HUES64 (cell line): ENCODE results near the gene DLG2.

Source experiments
- H3K27ac ChIP-seq: 2 replicates; pipeline ENCODE4 v1.7.0; 2013; ENCODE audit warnings: low read depth, low read length, inconsistent platforms
- H3K27me3 ChIP-seq: 2 replicates; pipeline ENCODE4 v1.6.1; 2013; ENCODE audit warnings: mild to moderate bottlenecking, low read length; ENCODE audit not compliant: insufficient read depth
- H3K36me3 ChIP-seq: 2 replicates; pipeline ENCODE4 v1.6.1; 2013; ENCODE audit warnings: mild to moderate bottlenecking, low read length; ENCODE audit not compliant: insufficient read depth
- H3K4me1 ChIP-seq: 2 replicates; pipeline ENCODE4 v1.6.1; 2013; ENCODE audit warnings: mild to moderate bottlenecking, low read length, moderate library complexity; ENCODE audit not compliant: insufficient read depth
- H3K4me3 ChIP-seq: 2 replicates; pipeline ENCODE4 v1.5.1; 2013; ENCODE audit warnings: mild to moderate bottlenecking, low read length, moderate library complexity
- H3K9ac ChIP-seq: 2 replicates; pipeline ENCODE4 v1.6.1; 2013; ENCODE audit warnings: mild to moderate bottlenecking, low read depth, low read length
- H3K9me3 ChIP-seq: 2 replicates; pipeline ENCODE4 v1.6.1; 2013; ENCODE audit warnings: low read depth, low read length; ENCODE audit not compliant: insufficient read depth
- WGBS: fragments of 150-250, 120-280 bp; methylation state at CpG from one replicate; pipeline ENCODE4 v1.1.7; 2013; ENCODE audit warnings: missing lambda C conversion rate; 5-methylcytosine and 5-hydroxymethylcytosine counted together

Gene DLG2

DNA sequence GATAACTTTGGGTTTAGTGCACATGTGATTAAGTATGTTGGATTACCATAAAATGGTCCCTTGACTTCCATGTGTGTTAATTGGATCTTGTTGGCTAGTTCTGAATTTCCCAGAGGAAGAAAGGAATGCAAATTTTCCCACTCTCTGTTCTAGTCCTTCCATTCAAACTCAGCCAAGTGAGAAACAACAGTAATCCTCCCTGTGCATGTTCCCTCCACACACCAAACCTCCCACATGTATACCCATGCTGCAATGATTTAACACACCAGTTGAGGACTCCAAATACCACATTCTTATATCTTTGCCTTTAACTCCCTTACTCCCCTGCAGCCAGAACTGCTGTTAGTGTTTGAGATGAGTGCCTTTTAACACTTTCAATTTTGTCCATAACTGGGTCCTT is 1158.9 kb downstream of the DLG2 start:
- no peak overlapping the region for H3K9ac ChIP-seq
- H3K36me3 ChIP-seq = no peaks in the 10 kb centered on the region
- H3K4me3 ChIP-seq = no peak overlapping the region
- no peak overlapping the region for H3K27ac ChIP-seq
- peaks cover 29% of the 10 kb centered on the region for H3K4me1 ChIP-seq
- no peaks in the 10 kb centered on the region for H3K27me3 ChIP-seq
- no peaks in the 10 kb centered on the region for H3K9me3 ChIP-seq

- Histone ChIP-seq H3K36me3 (no peaks in the 10 kb centered on the region), H3K27ac (no peak overlapping the region), H3K9ac (no peak overlapping the region), H3K4me1 (no peaks in the 10 kb centered on the region), H3K9me3 (no peaks in the 10 kb centered on the region), H3K4me3 (no peak overlapping the region), H3K27me3 (no peaks in the 10 kb centered on the region)
- WGBS = 94% methylated on average over 4 of the region's 4 CpGs
These were observed 1162.1 kb downstream of the DLG2 start for GRCh38 chr11:84465040-84465439.

- WGBS = 92% methylated on average over 3 of the region's 3 CpGs
These were observed 1171.5 kb downstream of the DLG2 start for GRCh38 chr11:84455691-84456090.

DNA sequence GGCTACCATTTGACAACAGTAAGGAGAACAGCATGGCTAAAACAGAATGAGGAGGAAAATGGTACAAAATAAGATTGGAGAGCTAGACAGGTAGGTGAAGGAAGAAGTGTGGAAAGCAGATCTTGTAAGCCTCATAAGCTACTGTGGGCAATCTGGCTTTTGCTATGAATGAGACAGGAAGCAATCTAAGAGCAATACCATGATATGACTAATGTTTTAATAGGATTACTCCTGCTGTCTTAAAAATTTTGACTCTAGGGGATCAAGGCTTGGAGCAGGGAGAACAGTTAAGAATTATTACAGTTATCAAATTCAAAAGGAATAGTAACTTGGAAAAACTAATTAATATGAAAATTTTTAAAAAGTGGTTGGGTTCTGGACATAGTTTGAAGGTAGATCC is 1174.9 kb downstream of the DLG2 start:
- no peaks in the 10 kb centered on the region for H3K27me3 ChIP-seq
- H3K36me3 ChIP-seq = no peaks in the 10 kb centered on the region
- H3K4me1 ChIP-seq = no peaks in the 10 kb centered on the region
- H3K9me3 ChIP-seq = no peaks in the 10 kb centered on the region
- H3K9ac ChIP-seq = no peak overlapping the region
- H3K4me3 ChIP-seq = no peak overlapping the region
- no peak overlapping the region for H3K27ac ChIP-seq

More at GRCh38 chr11:84455691-84456090, 1171.5 kb downstream of the DLG2 start:
- Histone ChIP-seq H3K36me3 (no peaks in the 10 kb centered on the region), H3K27ac (no peak overlapping the region), H3K4me1 (no peaks in the 10 kb centered on the region), H3K4me3 (no peak overlapping the region), H3K9ac (no peak overlapping the region), H3K27me3 (no peaks in the 10 kb centered on the region), H3K9me3 (no peaks in the 10 kb centered on the region)

GRCh38 chr11:84438565-84438964 is 1188.6 kb downstream of the DLG2 start:
- Histone ChIP-seq H3K27me3 (peaks cover 5% of the 10 kb centered on the region; the same call in 1 of the 2 replicates), H3K36me3 (no peaks in the 10 kb centered on the region), H3K9ac (no peak overlapping the region), H3K9me3 (no peaks in the 10 kb centered on the region), H3K4me1 (peaks cover 17% of the 10 kb centered on the region), H3K27ac (no peak overlapping the region), H3K4me3 (no peak overlapping the region)

DNA sequence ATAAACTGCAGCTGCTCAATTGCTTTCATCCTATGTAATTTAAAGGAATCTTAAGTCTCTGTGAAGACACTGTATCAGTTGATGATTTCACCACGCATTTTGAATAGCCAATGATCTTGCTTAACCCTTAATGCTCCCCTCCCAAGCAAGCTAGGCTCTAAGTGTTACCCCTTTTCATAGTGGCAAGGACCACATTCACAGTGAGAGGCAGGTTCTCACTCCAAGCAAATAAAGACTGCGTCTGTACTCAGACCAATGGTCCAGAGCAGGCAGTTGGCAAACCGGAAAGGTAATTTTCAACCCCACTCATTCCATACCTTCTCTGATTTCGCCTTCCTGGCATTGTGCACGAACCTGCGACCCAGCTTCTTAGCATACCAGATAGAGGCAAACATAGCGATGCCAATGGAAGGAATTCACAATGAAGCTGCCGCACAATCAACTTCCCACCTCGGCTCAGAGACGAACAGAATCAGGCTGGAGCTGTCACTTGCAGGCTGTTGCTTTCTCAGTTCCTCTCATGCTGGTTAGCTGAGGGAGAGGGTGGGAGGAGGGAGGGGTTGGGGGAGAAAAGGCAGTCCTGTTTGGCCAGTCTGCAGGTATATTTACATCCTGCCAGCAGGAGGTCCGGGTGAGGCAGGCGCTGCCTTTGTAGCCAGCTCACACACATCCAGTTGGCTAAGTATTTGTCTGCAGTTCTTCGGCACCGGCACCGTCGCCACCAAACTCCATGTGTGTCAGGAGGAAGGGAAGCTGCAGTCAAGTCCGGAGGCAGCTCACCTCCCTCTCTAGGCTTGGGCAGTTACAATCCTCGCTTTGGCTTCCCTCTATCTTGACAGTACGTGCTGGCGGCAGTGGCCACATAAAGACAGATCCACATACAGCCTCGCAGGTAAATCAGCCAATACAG is 1189.8 kb downstream of the DLG2 start:
- peaks cover 5% of the 10 kb centered on the region; the same call in 1 of the 2 replicates for H3K27me3 ChIP-seq
- no peaks in the 10 kb centered on the region for H3K36me3 ChIP-seq
- H3K9ac ChIP-seq = no peak overlapping the region; the same call in 1 of the 2 replicates
- 9% methylated on average over 21 of the region's 21 CpGs for WGBS
- peak overlapping the region; percentile 49 for H3K4me3 ChIP-seq
- no peaks in the 10 kb centered on the region for H3K9me3 ChIP-seq
- H3K27ac ChIP-seq = no peak overlapping the region; the same call in 1 of the 2 replicates
- peaks cover 17% of the 10 kb centered on the region for H3K4me1 ChIP-seq

GRCh38 chr11:84430661-84431060 is 1196.5 kb downstream of the DLG2 start:
- WGBS = 85% methylated on average over 2 of the region's 2 CpGs
- no peak overlapping the region for H3K9ac ChIP-seq
- peaks cover 8% of the 10 kb centered on the region for H3K4me1 ChIP-seq
- H3K27me3 ChIP-seq = no peaks in the 10 kb centered on the region
- H3K4me3 ChIP-seq = no peak overlapping the region
- no peak overlapping the region for H3K27ac ChIP-seq
- no peaks in the 10 kb centered on the region for H3K9me3 ChIP-seq
- H3K36me3 ChIP-seq = no peaks in the 10 kb centered on the region

DNA sequence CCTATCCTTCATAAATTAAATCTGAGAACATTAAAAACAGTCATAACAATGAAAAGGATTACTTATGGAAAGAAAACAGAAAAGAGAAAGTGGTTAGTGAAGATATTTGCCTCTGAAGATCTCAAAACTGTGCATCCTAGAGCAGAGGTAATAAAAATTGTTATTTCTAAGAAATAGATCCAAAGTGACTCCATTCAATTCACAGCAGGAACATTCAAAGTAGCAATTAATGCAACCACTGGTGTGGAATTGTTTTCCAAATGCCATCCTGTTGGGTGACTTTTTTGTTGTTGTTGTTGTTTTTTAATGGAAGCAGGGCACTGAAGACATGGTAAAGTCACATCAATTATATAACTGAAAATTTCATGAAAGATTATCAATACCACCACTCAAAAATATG is 1201.5 kb downstream of the DLG2 start:
- H3K9ac ChIP-seq = no peak overlapping the region
- H3K9me3 ChIP-seq = no peaks in the 10 kb centered on the region
- no peaks in the 10 kb centered on the region for H3K36me3 ChIP-seq
- H3K27ac ChIP-seq = no peak overlapping the region
- H3K27me3 ChIP-seq = no peaks in the 10 kb centered on the region
- no peak overlapping the region for H3K4me3 ChIP-seq
- H3K4me1 ChIP-seq = peaks cover 19% of the 10 kb centered on the region

GRCh38 chr11:84420271-84420670 is 1206.9 kb downstream of the DLG2 start:
- H3K9me3 ChIP-seq = no peaks in the 10 kb centered on the region
- no peak overlapping the region for H3K4me3 ChIP-seq
- H3K4me1 ChIP-seq = peaks cover 20% of the 10 kb centered on the region
- no peak overlapping the region for H3K9ac ChIP-seq
- no peaks in the 10 kb centered on the region for H3K27me3 ChIP-seq
- 95% methylated on average over 4 of the region's 4 CpGs for WGBS
- no peak overlapping the region for H3K27ac ChIP-seq
- H3K36me3 ChIP-seq = no peaks in the 10 kb centered on the region

GRCh38 chr11:84419616-84420015 is 1207.5 kb downstream of the DLG2 start:
- Histone ChIP-seq H3K36me3 (no peaks in the 10 kb centered on the region), H3K27ac (no peak overlapping the region), H3K9ac (no peak overlapping the region), H3K4me1 (peaks cover 13% of the 10 kb centered on the region), H3K27me3 (no peaks in the 10 kb centered on the region), H3K9me3 (no peaks in the 10 kb centered on the region), H3K4me3 (no peak overlapping the region)
- WGBS = 80% methylated on average over 3 of the region's 3 CpGs

DNA sequence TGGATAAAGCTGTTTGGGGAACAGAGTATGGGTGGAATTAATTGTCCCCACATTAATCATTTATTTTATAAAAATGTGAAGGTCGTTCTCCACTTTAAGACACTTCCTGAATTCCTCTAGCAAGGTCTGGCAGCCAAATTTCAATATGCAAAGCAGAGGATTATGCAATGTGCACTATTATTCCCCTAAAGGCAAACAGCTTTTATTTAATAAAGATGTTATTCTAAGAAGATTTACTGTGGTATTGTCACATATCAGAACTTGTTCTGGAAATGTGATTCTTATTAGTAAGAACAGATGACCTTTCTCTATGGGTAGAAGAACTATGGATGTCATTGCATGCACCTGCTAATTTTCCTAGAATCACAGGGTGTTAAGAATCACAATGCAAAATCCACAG is 1212.2 kb downstream of the DLG2 start:
- Histone ChIP-seq H3K27ac (no peak overlapping the region), H3K4me1 (peaks cover 10% of the 10 kb centered on the region), H3K4me3 (no peak overlapping the region), H3K9me3 (no peaks in the 10 kb centered on the region), H3K36me3 (no peaks in the 10 kb centered on the region), H3K27me3 (no peaks in the 10 kb centered on the region), H3K9ac (no peak overlapping the region)
- WGBS = no CpG with 5 or more reads among the region's 1 CpG

- H3K27ac ChIP-seq = no peak overlapping the region
- H3K4me3 ChIP-seq = no peak overlapping the region
- H3K27me3 ChIP-seq = no peaks in the 10 kb centered on the region
- no peaks in the 10 kb centered on the region for H3K9me3 ChIP-seq
- H3K36me3 ChIP-seq = no peaks in the 10 kb centered on the region
- H3K9ac ChIP-seq = no peak overlapping the region
- H3K4me1 ChIP-seq = peaks cover 15% of the 10 kb centered on the region
These were observed 1213.6 kb downstream of the DLG2 start for GRCh38 chr11:84413549-84413948.
